PC-3 (cell line): Measurements from ENCODE around the gene TK2.

Experiments used
- CTCF ChIP-seq: fragments of 300-600 bp; sonication (generic); conservative IDR thresholded peaks from 2 replicates; pipeline ENCODE4 v1.5.1; 2017; ENCODE audit warnings: antibody characterized with exemption, low read depth, mild to moderate bottlenecking, low read length
- EZH2 ChIP-seq: fragments of 300-600 bp; sonication (generic); IDR thresholded peaks from one replicate; pipeline ENCODE4 v1.6.1; 2017; ENCODE audit warnings: antibody characterized with exemption, mild to moderate bottlenecking, low read length; ENCODE audit not compliant: unreplicated experiment

GRCh38 chr16:66521252-66521713, 28.6 kb downstream of the TK2 start:
- no peak for TF ChIP-seq CTCF
- TF ChIP-seq EZH2 = no peak
